Neural cell (in vitro differentiated cells): ENCODE data around the gene RAD9A. TPM values are rescaled to one million over a fixed set of nuclear protein-coding genes. Genes with fewer than 3 reads are reported as not detected.

ENCODE experiments used
- H2AFZ ChIP-seq: fragments of 200-600, 300-800 bp; sonication (generic), shearing (Covaris generic); 2 replicates; pipeline ENCODE4 v1.6.0; 2014; ENCODE audit warnings: low read depth, mild to moderate bottlenecking, antibody characterized with exemption, low read length, moderate library complexity
- H3F3A ChIP-seq: fragments of 200-600 bp; shearing (Covaris generic); 2 replicates; pipeline ENCODE4 v1.6.1; 2016; ENCODE audit warnings: mild to moderate bottlenecking, moderate library complexity, mixed read lengths, antibody characterized with exemption, low read length; ENCODE audit not compliant: insufficient read depth, poor library complexity, severe bottlenecking
- H3K27ac ChIP-seq: fragments of 200-600, 300-800 bp; sonication (generic), shearing (Covaris generic); 2 replicates; pipeline ENCODE4 v1.5.1; 2014; ENCODE audit warnings: mild to moderate bottlenecking, low read length, moderate library complexity
- H3K27me3 ChIP-seq: fragments of 300-800, 200-600 bp; sonication (generic), shearing (Covaris generic); 2 replicates; pipeline ENCODE4 v1.6.0; 2014; ENCODE audit warnings: mild to moderate bottlenecking, low read depth, low read length, moderate library complexity; ENCODE audit not compliant: insufficient read depth
- H3K36me3 ChIP-seq: fragments of 300-800, 200-600 bp; sonication (generic), shearing (Covaris generic); 2 replicates; pipeline ENCODE4 v1.5.1; 2014; ENCODE audit warnings: mild to moderate bottlenecking, antibody characterized with exemption, low read length, moderate library complexity; ENCODE audit not compliant: insufficient read depth
- H3K4me2 ChIP-seq: fragments of 300-800, 200-600 bp; sonication (generic), shearing (Covaris generic); 2 replicates; pipeline ENCODE4 v1.6.0; 2014; ENCODE audit warnings: mild to moderate bottlenecking, low read length
- H3K4me3 ChIP-seq: fragments of 300-800, 200-600 bp; sonication (generic), shearing (Covaris generic); 2 replicates; pipeline ENCODE4 v1.5.1; 2014; ENCODE audit warnings: mild to moderate bottlenecking, low read length, moderate library complexity
- H3K79me2 ChIP-seq: fragments of 200-600 bp; shearing (Covaris generic); replicated peaks from 2 replicates; pipeline ENCODE4 v1.6.0; 2014; ENCODE audit warnings: mild to moderate bottlenecking, low read length, moderate library complexity; ENCODE audit not compliant: insufficient read depth
- H3K9ac ChIP-seq: fragments of 300-800, 200-600 bp; sonication (generic), shearing (Covaris generic); 2 replicates; pipeline ENCODE4 v1.6.1; 2016; ENCODE audit warnings: mild to moderate bottlenecking, low read length, mixed read lengths
- H3K9me2 ChIP-seq: fragments of 200-600 bp; shearing (Covaris generic); 2 replicates; pipeline ENCODE4 v1.6.1; 2016; ENCODE audit warnings: mild to moderate bottlenecking, low read length, mixed read lengths; ENCODE audit not compliant: insufficient read depth
- H3K9me3 ChIP-seq: fragments of 200-600, 300-800 bp; sonication (generic), shearing (Covaris generic); 2 replicates; pipeline ENCODE4 v1.6.1; 2016; ENCODE audit warnings: mild to moderate bottlenecking, mixed run types, low read length, moderate library complexity, mixed read lengths
- H4K20me1 ChIP-seq: fragments of 200-600 bp; shearing (Covaris generic); 2 replicates; pipeline ENCODE4 v1.6.1; 2016; ENCODE audit warnings: mild to moderate bottlenecking, mixed run types; ENCODE audit not compliant: insufficient read depth
- EP300 ChIP-seq: fragments of 450-650 bp; conservative IDR thresholded peaks from 2 replicates; pipeline ENCODE4 v1.6.1; 2014; ENCODE audit warnings: antibody characterized with exemption, mild to moderate bottlenecking, moderate library complexity; ENCODE audit not compliant: poor library complexity, severe bottlenecking
- EZH2 ChIP-seq: fragments of 200-600, 300-800 bp; shearing (Covaris generic), sonication (generic); IDR thresholded peaks from 2 replicates; pipeline ENCODE4 v1.6.1; 2014; ENCODE audit warnings: antibody characterized with exemption, low read length, borderline replicate concordance, mild to moderate bottlenecking; ENCODE audit not compliant: insufficient read depth, poor library complexity, severe bottlenecking
- MXI1 ChIP-seq: fragments of 450-650 bp; conservative IDR thresholded peaks from 2 replicates; pipeline ENCODE4 v1.6.1; 2014; ENCODE audit warnings: antibody characterized with exemption, mild to moderate bottlenecking; ENCODE audit not compliant: poor library complexity, severe bottlenecking
- POLR2AphosphoS5 ChIP-seq: IDR thresholded peaks from 2 replicates; pipeline ENCODE4 v1.6.1; 2012
- RAD21 ChIP-seq: fragments of 450-650 bp; conservative IDR thresholded peaks from 2 replicates; pipeline ENCODE4 v1.6.1; 2014; ENCODE audit warnings: antibody characterized with exemption, mild to moderate bottlenecking, moderate library complexity
- REST ChIP-seq: IDR thresholded peaks from 2 replicates; pipeline ENCODE4 v1.6.1; 2012; ENCODE audit warnings: borderline replicate concordance
- SMC3 ChIP-seq: fragments of 450-650 bp; conservative IDR thresholded peaks from 2 replicates; pipeline ENCODE4 v1.6.1; 2014; ENCODE audit warnings: antibody characterized with exemption, mild to moderate bottlenecking, moderate library complexity; ENCODE audit not compliant: poor library complexity
- TAF1 ChIP-seq: IDR thresholded peaks from 2 replicates; pipeline ENCODE4 v1.6.1; 2012; ENCODE audit warnings: low read depth
- polyA plus RNA-seq: library from polyadenylated mRNA; depleted of rRNA; stranded (reverse); fragments of >200 nt; gene quantifications from 2 replicates; pipeline ENCODE4 v1.2.3, GENCODE V29; 2014
- TF ChIP-seq, protein P1 (sequence below): fragments of 450-650 bp; IDR thresholded peaks from 2 replicates; pipeline ENCODE4 v1.5.1; 2014; ENCODE audit warnings: antibody characterized with exemption, mild to moderate bottlenecking, moderate library complexity; ENCODE audit not compliant: poor library complexity, severe bottlenecking

RAD9A gene
- polyA plus RNA-seq, 1 donor from 2014 or later: 59.6 TPM

DNA sequence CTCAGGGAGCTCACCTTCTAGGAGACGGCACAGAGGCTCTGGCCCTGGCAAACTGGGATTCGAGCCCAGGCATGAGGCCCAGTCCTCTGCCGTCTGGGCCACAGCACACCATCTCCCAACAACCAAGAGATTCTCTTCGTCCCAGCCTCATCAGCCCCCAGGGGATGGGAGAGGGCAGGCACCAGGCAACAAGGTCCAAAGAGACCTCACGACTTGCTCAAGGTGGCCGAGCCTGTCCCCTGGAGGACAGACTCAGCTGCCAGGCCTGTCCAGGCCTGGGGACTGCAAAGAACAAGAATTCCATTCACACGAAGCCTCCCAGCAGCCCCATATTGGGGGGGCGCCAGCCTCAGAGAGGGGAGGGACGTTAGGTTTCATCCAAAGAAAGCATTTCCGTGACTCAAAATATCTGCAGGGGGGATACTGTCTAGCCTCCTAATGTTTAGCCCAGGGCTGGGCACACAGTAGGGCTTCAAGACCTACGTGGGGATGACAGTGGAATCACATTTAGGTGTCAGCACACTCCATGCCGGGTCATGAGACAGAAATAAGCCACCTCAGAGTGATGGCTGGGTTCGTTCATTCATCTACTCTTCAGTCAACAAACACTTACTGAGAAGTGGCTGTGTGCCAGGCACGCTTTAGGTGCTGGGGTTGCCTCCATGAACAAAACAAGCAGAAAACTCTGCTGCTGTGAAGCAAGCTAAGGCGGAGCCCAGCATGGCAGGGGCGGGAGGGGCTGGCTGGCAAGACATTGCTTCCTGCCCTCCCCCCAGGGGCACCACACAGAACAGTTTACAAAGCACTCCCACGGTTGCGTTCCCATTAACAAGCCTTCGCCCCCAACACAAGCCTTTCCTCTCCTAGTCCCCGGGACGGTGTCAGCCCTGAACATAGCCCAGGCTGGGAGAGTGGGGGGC, 24.9 kb downstream of the RAD9A start:
- Histone ChIP-seq H3K4me3 (no peak overlapping the region), H3K4me2 (no peak overlapping the region)

DNA sequence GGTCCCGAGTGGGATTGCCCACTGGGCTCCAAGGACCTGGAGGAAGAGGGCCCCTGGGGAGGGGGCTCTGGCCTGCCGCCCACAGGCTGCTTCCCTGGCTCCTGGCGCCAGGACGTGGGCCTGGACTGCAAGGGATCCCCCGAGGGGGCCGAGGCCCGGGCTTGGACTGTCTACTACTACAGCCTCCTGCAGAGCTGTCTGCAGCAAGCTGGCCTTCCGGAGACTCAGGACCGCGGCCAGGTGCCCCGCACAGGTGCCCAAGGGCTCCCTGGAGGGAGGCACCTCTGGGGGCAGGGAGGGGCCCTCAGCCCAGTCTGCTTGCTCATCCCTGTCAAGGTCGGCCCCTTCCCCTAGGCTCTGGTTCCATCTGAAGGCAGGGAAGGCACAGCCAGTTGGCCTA, 25.6 kb downstream of the RAD9A start:
- H3K9me3 ChIP-seq: no peaks in the 10 kb centered on the region
- no peak overlapping the region for H3K4me3 ChIP-seq
- H3K9ac ChIP-seq: no peak overlapping the region

More for the DNA sequence above, 24.9 kb downstream of the RAD9A start:
- Histone ChIP-seq H3K36me3 (no peaks in the 10 kb centered on the region), H2AFZ (no peak overlapping the region), H3F3A (no peaks in the 10 kb centered on the region), H3K27ac (no peak overlapping the region), H3K27me3 (peaks cover 23% of the 10 kb centered on the region), H3K79me2 (no peaks in the 10 kb centered on the region), H4K20me1 (no peaks in the 10 kb centered on the region), H3K9me3 (no peaks in the 10 kb centered on the region), H3K9ac (no peak overlapping the region), H3K9me2 (no peaks in the 10 kb centered on the region)
- no peak for TF ChIP-seq EP300

More for the DNA sequence above, 25.6 kb downstream of the RAD9A start:
- H3K9me2 ChIP-seq: no peaks in the 10 kb centered on the region
- TF ChIP-seq SMC3 (no peak), MXI1 (no peak), REST (no peak), TAF1 (no peak), EP300 (no peak), POLR2AphosphoS5 (no peak), RAD21 (no peak), EZH2 (no peak)
- TF ChIP-seq, protein P1, sequence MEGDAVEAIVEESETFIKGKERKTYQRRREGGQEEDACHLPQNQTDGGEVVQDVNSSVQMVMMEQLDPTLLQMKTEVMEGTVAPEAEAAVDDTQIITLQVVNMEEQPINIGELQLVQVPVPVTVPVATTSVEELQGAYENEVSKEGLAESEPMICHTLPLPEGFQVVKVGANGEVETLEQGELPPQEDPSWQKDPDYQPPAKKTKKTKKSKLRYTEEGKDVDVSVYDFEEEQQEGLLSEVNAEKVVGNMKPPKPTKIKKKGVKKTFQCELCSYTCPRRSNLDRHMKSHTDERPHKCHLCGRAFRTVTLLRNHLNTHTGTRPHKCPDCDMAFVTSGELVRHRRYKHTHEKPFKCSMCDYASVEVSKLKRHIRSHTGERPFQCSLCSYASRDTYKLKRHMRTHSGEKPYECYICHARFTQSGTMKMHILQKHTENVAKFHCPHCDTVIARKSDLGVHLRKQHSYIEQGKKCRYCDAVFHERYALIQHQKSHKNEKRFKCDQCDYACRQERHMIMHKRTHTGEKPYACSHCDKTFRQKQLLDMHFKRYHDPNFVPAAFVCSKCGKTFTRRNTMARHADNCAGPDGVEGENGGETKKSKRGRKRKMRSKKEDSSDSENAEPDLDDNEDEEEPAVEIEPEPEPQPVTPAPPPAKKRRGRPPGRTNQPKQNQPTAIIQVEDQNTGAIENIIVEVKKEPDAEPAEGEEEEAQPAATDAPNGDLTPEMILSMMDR: no peak
- peaks cover 23% of the 10 kb centered on the region for H3K27me3 ChIP-seq
- no peaks in the 10 kb centered on the region for H3K36me3 ChIP-seq
- H3K27ac ChIP-seq: no peak overlapping the region
- no peaks in the 10 kb centered on the region for H3K79me2 ChIP-seq
- no peaks in the 10 kb centered on the region for H3F3A ChIP-seq
- H3K4me2 ChIP-seq: no peak overlapping the region
- H2AFZ ChIP-seq: no peak overlapping the region
- no peaks in the 10 kb centered on the region for H4K20me1 ChIP-seq
